ENCODE data around the gene F2R. TPM values are rescaled to one million over a fixed set of nuclear protein-coding genes. Genes with fewer than 3 reads are reported as not detected.

The F2R gene
- total and polyA plus RNA-seq, 9 of the 15 experiments (the other 6 are each of a cell fraction or from before 2014, with no cell fraction given), result 4.0 to 34.7 (median 15.1) TPM

DNA sequence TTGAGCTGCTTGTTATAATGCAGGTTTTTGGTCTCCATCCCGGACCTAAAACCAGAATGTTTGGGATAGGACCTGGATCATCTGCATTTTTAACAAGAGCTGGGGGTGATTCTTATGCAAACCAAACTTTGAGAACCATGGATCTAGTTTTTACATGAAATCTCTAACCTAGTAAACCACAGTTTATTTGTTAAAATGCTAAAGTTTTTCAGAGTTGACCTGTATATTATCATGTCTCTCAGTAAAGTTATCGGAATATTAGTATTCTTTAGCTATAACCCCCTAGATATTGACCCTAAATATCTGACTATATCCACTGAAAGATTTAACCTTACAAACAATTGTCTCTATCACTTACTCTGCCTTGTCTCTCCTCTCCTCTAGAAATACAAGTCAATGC, 28.7 kb downstream of the F2R start (continued):
- TF ChIP-seq, protein P1, sequence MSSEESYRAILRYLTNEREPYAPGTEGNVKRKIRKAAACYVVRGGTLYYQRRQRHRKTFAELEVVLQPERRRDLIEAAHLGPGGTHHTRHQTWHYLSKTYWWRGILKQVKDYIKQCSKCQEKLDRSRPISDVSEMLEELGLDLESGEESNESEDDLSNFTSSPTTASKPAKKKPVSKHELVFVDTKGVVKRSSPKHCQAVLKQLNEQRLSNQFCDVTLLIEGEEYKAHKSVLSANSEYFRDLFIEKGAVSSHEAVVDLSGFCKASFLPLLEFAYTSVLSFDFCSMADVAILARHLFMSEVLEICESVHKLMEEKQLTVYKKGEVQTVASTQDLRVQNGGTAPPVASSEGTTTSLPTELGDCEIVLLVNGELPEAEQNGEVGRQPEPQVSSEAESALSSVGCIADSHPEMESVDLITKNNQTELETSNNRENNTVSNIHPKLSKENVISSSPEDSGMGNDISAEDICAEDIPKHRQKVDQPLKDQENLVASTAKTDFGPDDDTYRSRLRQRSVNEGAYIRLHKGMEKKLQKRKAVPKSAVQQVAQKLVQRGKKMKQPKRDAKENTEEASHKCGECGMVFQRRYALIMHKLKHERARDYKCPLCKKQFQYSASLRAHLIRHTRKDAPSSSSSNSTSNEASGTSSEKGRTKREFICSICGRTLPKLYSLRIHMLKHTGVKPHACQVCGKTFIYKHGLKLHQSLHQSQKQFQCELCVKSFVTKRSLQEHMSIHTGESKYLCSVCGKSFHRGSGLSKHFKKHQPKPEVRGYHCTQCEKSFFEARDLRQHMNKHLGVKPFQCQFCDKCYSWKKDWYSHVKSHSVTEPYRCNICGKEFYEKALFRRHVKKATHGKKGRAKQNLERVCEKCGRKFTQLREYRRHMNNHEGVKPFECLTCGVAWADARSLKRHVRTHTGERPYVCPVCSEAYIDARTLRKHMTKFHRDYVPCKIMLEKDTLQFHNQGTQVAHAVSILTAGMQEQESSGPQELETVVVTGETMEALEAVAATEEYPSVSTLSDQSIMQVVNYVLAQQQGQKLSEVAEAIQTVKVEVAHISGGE (CRISPR knock-in tag; IDR thresholded peaks at IDR 0.05), result no peak

DNA sequence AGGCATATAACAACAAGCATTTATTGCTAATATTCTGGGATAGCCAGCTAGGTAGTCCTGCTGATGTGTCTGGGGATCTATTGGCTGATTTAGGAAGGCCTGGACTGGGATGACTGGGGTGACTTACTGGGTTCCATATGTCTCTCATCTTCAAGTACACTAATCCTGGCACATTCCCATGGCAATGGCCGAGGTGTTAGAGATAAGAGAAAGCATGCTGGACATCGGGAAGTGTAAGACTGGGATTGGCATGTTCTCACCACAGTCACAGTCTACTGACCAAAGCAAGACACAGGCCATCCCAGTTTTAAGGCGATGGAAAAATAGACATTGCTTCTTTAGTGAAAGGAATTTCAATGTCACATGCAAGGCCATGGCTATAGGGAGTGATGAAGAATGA, 29.7 kb downstream of the F2R start:
- no peak overlapping the region for H2AFZ ChIP-seq (ENCODE audit: low read depth, low read length)
- in situ Hi-C loops (cut with MboI) (no loop called here), intact Hi-C loops (cut with micrococcal nuclease) (no loop called here)
- H4K20me1 ChIP-seq (replicated peaks; ENCODE audit: control insufficient read depth, insufficient read depth, low read length), result no peaks in the 10 kb centered on the region
- H3K9ac ChIP-seq (ENCODE audit: insufficient read depth in 1 of 2, low read depth in 2 of 2, low read length in 2 of 2), result no peak overlapping the region
- ChIA-PET CTCF (ENCODE audit: low intra/inter-chr PET ratio) (no interaction called here), POLR2A (no interaction called here)
- 46% methylated on average over 3 of the region's 3 CpGs for WGBS (ENCODE audit: insufficient coverage, low coverage, missing lambda C conversion rate)
- no peaks in the 10 kb centered on the region for H3K9me1 ChIP-seq (ENCODE audit: control insufficient read depth, insufficient read depth, low read length)
- H3K27ac ChIP-seq (ENCODE audit: extremely low read depth, low read depth, low read length), result no peak overlapping the region
- H3K27me3 ChIP-seq (ENCODE audit: control insufficient read depth in 2 of 2, insufficient read depth in 2 of 2, low read length in 2 of 2), result no peaks in the 10 kb centered on the region
- H3K4me2 ChIP-seq (ENCODE audit: insufficient read depth, low read length), result no peak overlapping the region
- H3K9me3 ChIP-seq (replicated peaks; ENCODE audit: control insufficient read depth, insufficient read depth, low read depth, low read length), result no peaks in the 10 kb centered on the region
- no peak for DNase-seq (ENCODE audit: extremely low read depth in 1 of 4, low spot score in 3 of 4)
- no TSS peak for BruUV-seq (replicated peaks)
- H3K36me3 ChIP-seq (ENCODE audit: control insufficient read depth, insufficient read depth, low read length), result no peaks in the 10 kb centered on the region
- FAIRE-seq, result no peak
- no peak overlapping the region for H3K4me3 ChIP-seq
- no peak for ATAC-seq
- TF ChIP-seq NRF1 (conservative IDR thresholded peaks at IDR 0.05 in 1 of 2, IDR thresholded peaks at IDR 0.05 in 1 of 2), result no peak
- TF ChIP-seq, protein P2, sequence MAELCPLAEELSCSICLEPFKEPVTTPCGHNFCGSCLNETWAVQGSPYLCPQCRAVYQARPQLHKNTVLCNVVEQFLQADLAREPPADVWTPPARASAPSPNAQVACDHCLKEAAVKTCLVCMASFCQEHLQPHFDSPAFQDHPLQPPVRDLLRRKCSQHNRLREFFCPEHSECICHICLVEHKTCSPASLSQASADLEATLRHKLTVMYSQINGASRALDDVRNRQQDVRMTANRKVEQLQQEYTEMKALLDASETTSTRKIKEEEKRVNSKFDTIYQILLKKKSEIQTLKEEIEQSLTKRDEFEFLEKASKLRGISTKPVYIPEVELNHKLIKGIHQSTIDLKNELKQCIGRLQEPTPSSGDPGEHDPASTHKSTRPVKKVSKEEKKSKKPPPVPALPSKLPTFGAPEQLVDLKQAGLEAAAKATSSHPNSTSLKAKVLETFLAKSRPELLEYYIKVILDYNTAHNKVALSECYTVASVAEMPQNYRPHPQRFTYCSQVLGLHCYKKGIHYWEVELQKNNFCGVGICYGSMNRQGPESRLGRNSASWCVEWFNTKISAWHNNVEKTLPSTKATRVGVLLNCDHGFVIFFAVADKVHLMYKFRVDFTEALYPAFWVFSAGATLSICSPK (IDR thresholded peaks at IDR 0.05; ENCODE audit: borderline replicate concordance), result no peak
- TF ChIP-seq RBBP5 (IDR thresholded peaks at IDR 0.05; ENCODE audit: borderline replicate concordance, insufficient read depth, low read length, poor library complexity, severe bottlenecking), result no peak
- TF ChIP-seq NFYB (IDR thresholded peaks at IDR 0.05; ENCODE audit: extremely low read depth, insufficient read length), result no peak
- TF ChIP-seq CC2D1A (IDR thresholded peaks at IDR 0.05), result no peak
- TF ChIP-seq EWSR1 (IDR thresholded peaks at IDR 0.05; ENCODE audit: borderline replicate concordance, low read depth, partially characterized antibody), result no peak
- H3K79me2 ChIP-seq (ENCODE audit: control insufficient read depth, insufficient read depth, low read length), result no peaks in the 10 kb centered on the region
- peaks cover under 1 to 2% of the 10 kb centered on the region in 2 experiments; a peak in 3 of 5 replicates for H3K4me1 ChIP-seq (replicated peaks in 1 of 2; ENCODE audit: control insufficient read depth in 2 of 2, insufficient read depth in 2 of 2, low read length in 2 of 2)
